Chondrocyte (in vitro differentiated cells): Measurements from ENCODE around the gene SHOX. TPM values are rescaled to one million over a fixed set of nuclear protein-coding genes. Genes with fewer than 3 reads are reported as not detected.
"Not testable (repeated sequence)": the region's sequence is repeated elsewhere in the genome, so short reads cannot be mapped to it uniquely, and the experiment has no call there.

ENCODE experiments used
- DNase-seq: peaks from one replicate; pipeline ENCODE4 v3.0.0; 2021; ENCODE audit warnings: mixed read lengths, low spot score
- H3K27ac Mint-ChIP-seq: one replicate; pipeline ENCODE4 v1.8.0; 2021; ENCODE audit warnings: mild to moderate bottlenecking, moderate library complexity, mixed read lengths; ENCODE audit not compliant: unreplicated experiment
- H3K27me3 Mint-ChIP-seq: 2 replicates; pipeline ENCODE4 v1.8.0; 2021; ENCODE audit warnings: low read depth, mixed read lengths
- H3K36me3 Mint-ChIP-seq: 2 replicates; pipeline ENCODE4 v1.8.0; 2021; ENCODE audit warnings: low read depth, mixed read lengths
- H3K4me1 Mint-ChIP-seq: 2 replicates; pipeline ENCODE4 v1.8.0; 2021; ENCODE audit warnings: low read depth, mild to moderate bottlenecking, mixed read lengths
- H3K4me3 Mint-ChIP-seq: one replicate; pipeline ENCODE4 v1.8.0; 2021; ENCODE audit warnings: mild to moderate bottlenecking, moderate library complexity, mixed read lengths; ENCODE audit not compliant: unreplicated experiment
- H3K9me3 Mint-ChIP-seq: 2 replicates; pipeline ENCODE4 v1.8.0; 2021; ENCODE audit warnings: low read depth, mixed read lengths
- total RNA-seq: library from RNA; stranded (reverse); gene quantifications from 3 replicates; pipeline ENCODE4 v1.2.1, GENCODE V29; 2021
- TF ChIP-seq, protein P1 (sequence below): fragments of 200-600 bp; sonication (generic); IDR thresholded peaks from 2 replicates; pipeline ENCODE4 v1.5.0; 2021; ENCODE audit warnings: antibody characterized with exemption, mild to moderate bottlenecking, moderate library complexity

The SHOX gene
- total RNA-seq, 1 donor from 2014 or later, result not detected

- TF ChIP-seq, protein P1, sequence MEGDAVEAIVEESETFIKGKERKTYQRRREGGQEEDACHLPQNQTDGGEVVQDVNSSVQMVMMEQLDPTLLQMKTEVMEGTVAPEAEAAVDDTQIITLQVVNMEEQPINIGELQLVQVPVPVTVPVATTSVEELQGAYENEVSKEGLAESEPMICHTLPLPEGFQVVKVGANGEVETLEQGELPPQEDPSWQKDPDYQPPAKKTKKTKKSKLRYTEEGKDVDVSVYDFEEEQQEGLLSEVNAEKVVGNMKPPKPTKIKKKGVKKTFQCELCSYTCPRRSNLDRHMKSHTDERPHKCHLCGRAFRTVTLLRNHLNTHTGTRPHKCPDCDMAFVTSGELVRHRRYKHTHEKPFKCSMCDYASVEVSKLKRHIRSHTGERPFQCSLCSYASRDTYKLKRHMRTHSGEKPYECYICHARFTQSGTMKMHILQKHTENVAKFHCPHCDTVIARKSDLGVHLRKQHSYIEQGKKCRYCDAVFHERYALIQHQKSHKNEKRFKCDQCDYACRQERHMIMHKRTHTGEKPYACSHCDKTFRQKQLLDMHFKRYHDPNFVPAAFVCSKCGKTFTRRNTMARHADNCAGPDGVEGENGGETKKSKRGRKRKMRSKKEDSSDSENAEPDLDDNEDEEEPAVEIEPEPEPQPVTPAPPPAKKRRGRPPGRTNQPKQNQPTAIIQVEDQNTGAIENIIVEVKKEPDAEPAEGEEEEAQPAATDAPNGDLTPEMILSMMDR, result no peak
- Mint-ChIP-seq H3K27ac (no peak overlapping the region), H3K4me1 (no peaks in the 10 kb centered on the region), H3K4me3 (no peak overlapping the region), H3K27me3 (peaks cover 40% of the 10 kb centered on the region), H3K9me3 (no peaks in the 10 kb centered on the region), H3K36me3 (no peaks in the 10 kb centered on the region)
- DNase-seq, result no peak
Observed at GRCh38 chrX:650811-651210, 20.2 kb downstream of the SHOX start.

DNA sequence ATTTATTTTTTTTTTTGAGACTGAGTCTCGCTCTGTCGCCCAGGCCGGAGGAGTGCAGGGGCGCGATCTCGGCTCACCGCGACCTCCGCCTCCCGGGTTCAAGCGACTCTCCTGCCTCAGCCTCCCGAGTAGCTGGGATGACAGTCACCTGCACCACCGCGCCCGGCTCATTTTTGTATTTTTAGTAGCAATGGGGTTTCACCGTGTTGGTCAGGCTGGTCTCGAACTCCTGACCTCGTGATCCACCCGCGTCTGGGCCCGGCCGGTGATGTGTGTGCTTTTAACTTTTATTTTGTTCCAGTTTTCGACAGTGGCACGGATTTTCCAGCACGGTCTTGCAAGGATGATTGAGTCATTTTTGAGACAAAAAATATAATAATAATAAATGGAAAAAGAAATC is 21.3 kb downstream of the SHOX start:
- not testable (repeated sequence) for H3K9me3 Mint-ChIP-seq, H3K4me3 Mint-ChIP-seq, H3K4me1 Mint-ChIP-seq, H3K27ac Mint-ChIP-seq, DNase-seq, H3K36me3 Mint-ChIP-seq
- H3K27me3 Mint-ChIP-seq, result peaks cover 32% of the 10 kb centered on the region

DNA sequence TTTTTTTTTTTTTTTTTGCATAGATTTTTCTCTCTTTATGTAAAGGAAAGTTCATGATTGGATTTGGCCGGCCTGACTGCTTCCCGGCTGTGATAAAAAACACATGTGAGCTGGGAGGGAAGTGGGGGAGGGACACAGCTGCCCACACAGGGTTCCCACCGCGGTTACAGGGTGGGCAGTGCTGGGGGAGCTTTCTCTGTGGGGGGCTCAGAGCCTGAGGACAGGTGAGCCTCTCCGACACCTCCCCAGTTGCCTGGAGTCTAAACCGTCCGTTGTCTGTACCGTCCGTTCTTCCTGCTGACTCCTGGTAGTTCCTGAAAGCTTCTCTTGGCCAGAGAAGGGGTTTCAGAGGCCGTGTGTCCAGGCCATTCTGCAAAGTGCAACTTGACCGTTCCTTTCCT is 21.8 kb downstream of the SHOX start:
- Mint-ChIP-seq H3K4me1 (no peaks in the 10 kb centered on the region), H3K27ac (no peak overlapping the region), H3K36me3 (no peaks in the 10 kb centered on the region), H3K4me3 (no peak overlapping the region), H3K27me3 (peaks cover 32% of the 10 kb centered on the region), H3K9me3 (no peaks in the 10 kb centered on the region)
- no peak for DNase-seq
- TF ChIP-seq, protein P1, result no peak

DNA sequence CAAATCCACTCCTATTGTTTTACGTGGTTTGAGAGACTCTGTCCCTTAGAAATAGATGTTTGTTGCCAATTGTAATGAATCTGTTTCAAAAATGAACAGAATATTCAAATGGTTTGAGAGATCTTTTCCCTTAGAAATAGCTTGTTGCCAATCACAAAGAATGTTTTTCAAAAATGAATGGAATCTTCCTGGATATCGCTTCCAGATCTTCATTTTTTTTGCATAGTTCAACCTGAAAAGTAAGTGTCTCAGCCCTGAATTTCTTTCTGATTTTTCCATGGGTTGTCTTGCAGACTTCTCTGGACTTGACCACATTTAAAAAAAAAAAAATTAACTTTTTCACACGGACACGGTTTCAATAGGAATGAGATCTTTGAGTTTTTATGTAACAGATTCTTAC is 22.7 kb downstream of the SHOX start:
- H3K27me3 Mint-ChIP-seq, result peaks cover 32% of the 10 kb centered on the region
- no peak for DNase-seq
- H3K36me3 Mint-ChIP-seq, result no peaks in the 10 kb centered on the region
- no peaks in the 10 kb centered on the region for H3K9me3 Mint-ChIP-seq
- H3K4me3 Mint-ChIP-seq, result no peak overlapping the region
- H3K27ac Mint-ChIP-seq, result no peak overlapping the region
- TF ChIP-seq, protein P1, result no peak
- no peaks in the 10 kb centered on the region for H3K4me1 Mint-ChIP-seq

- H3K4me3 Mint-ChIP-seq, result no peak overlapping the region
- TF ChIP-seq, protein P1, result no peak
- no peaks in the 10 kb centered on the region for H3K36me3 Mint-ChIP-seq
- DNase-seq, result no peak
- peaks cover 2% of the 10 kb centered on the region for H3K27me3 Mint-ChIP-seq
- H3K4me1 Mint-ChIP-seq, result no peaks in the 10 kb centered on the region
- H3K27ac Mint-ChIP-seq, result no peak overlapping the region
- H3K9me3 Mint-ChIP-seq, result peaks cover 7% of the 10 kb centered on the region
Observed at GRCh38 chrX:661154-661553, 30.6 kb downstream of the SHOX start.

DNA sequence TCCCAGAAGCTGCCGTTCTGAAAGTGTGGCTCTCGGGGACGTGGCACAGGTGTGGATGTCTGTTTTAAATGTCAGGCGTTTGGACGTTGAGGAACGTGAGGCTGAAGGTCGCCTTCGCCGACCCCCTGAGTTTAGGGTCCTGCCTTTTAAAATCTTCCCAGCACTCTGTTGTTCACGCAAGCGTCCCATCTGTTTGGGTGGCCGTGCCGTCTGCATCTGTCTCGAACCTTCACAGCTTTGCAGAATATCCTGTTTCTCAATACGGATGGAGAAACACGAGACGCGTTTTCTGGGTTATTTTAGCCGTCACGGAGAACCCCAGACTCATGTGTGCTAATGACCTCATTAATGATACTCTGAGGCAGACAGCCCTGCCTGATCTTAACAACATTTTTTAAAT is 31.5 kb downstream of the SHOX start:
- peaks cover 2% of the 10 kb centered on the region for H3K27me3 Mint-ChIP-seq
- DNase-seq, result no peak
- H3K9me3 Mint-ChIP-seq, result peaks cover 7% of the 10 kb centered on the region

More for the DNA sequence above, 31.5 kb downstream of the SHOX start:
- H3K27ac Mint-ChIP-seq, result no peak overlapping the region
- H3K4me3 Mint-ChIP-seq, result no peak overlapping the region
- H3K4me1 Mint-ChIP-seq, result peaks cover 3% of the 10 kb centered on the region
- TF ChIP-seq, protein P1, result no peak
- H3K36me3 Mint-ChIP-seq, result no peaks in the 10 kb centered on the region
